HepG2 (cell line): ENCODE measurements around the gene ZSWIM5. TPM values are rescaled to one million over a fixed set of nuclear protein-coding genes. Genes with fewer than 3 reads are reported as not detected.

Experiments used
- FOXO1 ChIP-seq: sonication (generic); formaldehyde crosslinking; IDR thresholded peaks from 2 replicates; pipeline ENCODE4 v1.4.0; 2020; ENCODE audit warnings: missing genetic modification reagents
- HMGA1 ChIP-seq: sonication (generic); formaldehyde crosslinking; conservative IDR thresholded peaks from 2 replicates; pipeline ENCODE4 v1.4.0; 2020; ENCODE audit warnings: missing genetic modification reagents
- MEIS1 ChIP-seq: sonication (generic); formaldehyde crosslinking; IDR thresholded peaks from 2 replicates; pipeline ENCODE4 v1.9.0; 2021; ENCODE audit warnings: mild to moderate bottlenecking, missing genetic modification reagents, moderate library complexity, borderline replicate concordance
- MLLT10 ChIP-seq: sonication (generic); formaldehyde crosslinking; IDR thresholded peaks from 2 replicates; pipeline ENCODE4 v1.4.0; 2020; ENCODE audit warnings: missing genetic modification reagents
- MZF1 ChIP-seq: sonication (generic); formaldehyde crosslinking; IDR thresholded peaks from 2 replicates; pipeline ENCODE4 v1.8.1; 2023; ENCODE audit warnings: mild to moderate bottlenecking, missing genetic modification reagents, borderline replicate concordance
- NFE2 ChIP-seq: sonication (generic); formaldehyde crosslinking; IDR thresholded peaks from 2 replicates; pipeline ENCODE4 v1.4.0; 2020; ENCODE audit warnings: missing genetic modification reagents
- NR2F2 ChIP-seq: IDR thresholded peaks from 2 replicates; pipeline ENCODE4 v1.6.1; 2012; ENCODE audit warnings: low read depth, inconsistent platforms, borderline replicate concordance
- RCOR2 ChIP-seq: IDR thresholded peaks from 2 replicates; pipeline ENCODE4 v1.6.1; 2016; ENCODE audit warnings: missing biosample characterization, missing genetic modification reagents
- RFXAP ChIP-seq: sonication (generic); formaldehyde crosslinking; IDR thresholded peaks from 2 replicates; pipeline ENCODE4 v1.4.0; 2020; ENCODE audit warnings: missing genetic modification reagents, borderline replicate concordance
- SMAD9 ChIP-seq: sonication (generic); formaldehyde crosslinking; IDR thresholded peaks from 2 replicates; pipeline ENCODE4 v1.5.1; 2020; ENCODE audit warnings: mild to moderate bottlenecking, missing genetic modification reagents
- SPEN ChIP-seq: sonication (generic); formaldehyde crosslinking; IDR thresholded peaks from 2 replicates; pipeline ENCODE4 v1.5.1; 2020; ENCODE audit warnings: low read depth, mild to moderate bottlenecking, missing genetic modification reagents
- SSRP1 ChIP-seq: IDR thresholded peaks from 2 replicates; pipeline ENCODE4 v1.6.1; 2016; ENCODE audit warnings: control low read depth
- ZNF3 ChIP-seq: IDR thresholded peaks from 2 replicates; pipeline ENCODE4 v1.7.0; 2017; ENCODE audit warnings: inconsistent platforms
- ZNF546 ChIP-seq: sonication (generic); formaldehyde crosslinking; conservative IDR thresholded peaks from 2 replicates; pipeline ENCODE4 v1.8.1; 2023; ENCODE audit warnings: mild to moderate bottlenecking, missing genetic modification reagents
- ZNF629 ChIP-seq: sonication (generic); formaldehyde crosslinking; conservative IDR thresholded peaks from 2 replicates; pipeline ENCODE4 v1.5.0; 2020; ENCODE audit warnings: missing genetic modification reagents
- ZNF766 ChIP-seq: sonication (generic); formaldehyde crosslinking; IDR thresholded peaks from 2 replicates; pipeline ENCODE4 v1.5.0; 2020; ENCODE audit warnings: missing genetic modification reagents, borderline replicate concordance
- ZNF773 ChIP-seq: sonication (generic); formaldehyde crosslinking; IDR thresholded peaks from 2 replicates; pipeline ENCODE4 v1.4.0; 2020; ENCODE audit warnings: missing genetic modification reagents, borderline replicate concordance
- ZNF850 ChIP-seq: sonication (generic); formaldehyde crosslinking; conservative IDR thresholded peaks from 2 replicates; pipeline ENCODE4 v1.9.0; 2021; ENCODE audit warnings: mild to moderate bottlenecking, missing genetic modification reagents
- polyA plus RNA-seq, 8 experiments: library from polyadenylated mRNA; depleted of rRNA in 3 of 8; stranded (reverse) in 7 of 8; unstranded in 1 of 8; fragments of >200 nt; fragmentation: Illumina TruSeq in 4 of 8; extraction: Trizol in 4 of 8; gene quantifications; 2 replicates each; pipeline versions ENCODE4 v1.2.1 to v1.2.3, GENCODE V29; 2011 to 2016; ENCODE audit warnings: low read depth in 4 of 8, missing spikeins in 1 of 8, mixed read lengths in 1 of 8; ENCODE audit not compliant: insufficient read depth in 1 of 8
- total RNA-seq, 5 experiments: library from RNA; depleted of rRNA; stranded (reverse); fragments of >200 nt; fragmentation: Illumina TruSeq; extraction: Trizol; gene quantifications; 2 replicates each; pipeline ENCODE4 v1.2.3, GENCODE V29; 2016; ENCODE audit warnings: low read depth in 1 of 5
- TF ChIP-seq, protein P1 (sequence below): sonication (generic); formaldehyde crosslinking; IDR thresholded peaks from 2 replicates; pipeline ENCODE4 v1.8.1; 2023; ENCODE audit warnings: mild to moderate bottlenecking, missing genetic modification reagents
- TF ChIP-seq, protein P2 (sequence below): sonication (generic); formaldehyde crosslinking; IDR thresholded peaks from 2 replicates; pipeline ENCODE4 v1.8.1; 2023; ENCODE audit warnings: missing genetic modification reagents, mild to moderate bottlenecking, borderline replicate concordance
- TF ChIP-seq, protein P3 (sequence below): sonication (generic); formaldehyde crosslinking; IDR thresholded peaks from 2 replicates; pipeline ENCODE4 v1.4.0; 2020; ENCODE audit warnings: missing genetic modification reagents
- TF ChIP-seq, protein P4 (sequence below): IDR thresholded peaks from 2 replicates; pipeline ENCODE4 v1.6.1; 2016; ENCODE audit warnings: low read depth, control low read depth
- TF ChIP-seq, protein P5 (sequence below): sonication (generic); formaldehyde crosslinking; IDR thresholded peaks from 2 replicates; pipeline ENCODE4 v1.4.0; 2020; ENCODE audit warnings: mild to moderate bottlenecking, low read depth, missing genetic modification reagents
- TF ChIP-seq, protein P6 (sequence below): sonication (generic); formaldehyde crosslinking; IDR thresholded peaks from 2 replicates; pipeline ENCODE4 v1.5.1; 2020; ENCODE audit warnings: missing genetic modification reagents, mild to moderate bottlenecking, borderline replicate concordance

The ZSWIM5 gene
- total and polyA plus RNA-seq, 2 of the 13 experiments (the other 11 are each of a cell fraction or from before 2014, with no cell fraction given), result 11.0 to 20.6 TPM

- TF ChIP-seq, protein P1, sequence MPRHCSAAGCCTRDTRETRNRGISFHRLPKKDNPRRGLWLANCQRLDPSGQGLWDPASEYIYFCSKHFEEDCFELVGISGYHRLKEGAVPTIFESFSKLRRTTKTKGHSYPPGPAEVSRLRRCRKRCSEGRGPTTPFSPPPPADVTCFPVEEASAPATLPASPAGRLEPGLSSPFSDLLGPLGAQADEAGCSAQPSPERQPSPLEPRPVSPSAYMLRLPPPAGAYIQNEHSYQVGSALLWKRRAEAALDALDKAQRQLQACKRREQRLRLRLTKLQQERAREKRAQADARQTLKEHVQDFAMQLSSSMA (CRISPR knock-in tag), result no peak
- no peak for TF ChIP-seq NR2F2
- TF ChIP-seq FOXO1 (CRISPR knock-in tag), result peak; percentile 16; the same call in 1 of the 2 replicates
- TF ChIP-seq MEIS1 (CRISPR knock-in tag), result no peak
- TF ChIP-seq, protein P2, sequence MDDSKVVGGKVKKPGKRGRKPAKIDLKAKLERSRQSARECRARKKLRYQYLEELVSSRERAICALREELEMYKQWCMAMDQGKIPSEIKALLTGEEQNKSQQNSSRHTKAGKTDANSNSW, result no peak
- no peak for TF ChIP-seq HMGA1 (CRISPR knock-in tag)
- no peak for TF ChIP-seq SSRP1 (CRISPR knock-in tag)
- TF ChIP-seq ZNF766, result no peak
- TF ChIP-seq, protein P3, sequence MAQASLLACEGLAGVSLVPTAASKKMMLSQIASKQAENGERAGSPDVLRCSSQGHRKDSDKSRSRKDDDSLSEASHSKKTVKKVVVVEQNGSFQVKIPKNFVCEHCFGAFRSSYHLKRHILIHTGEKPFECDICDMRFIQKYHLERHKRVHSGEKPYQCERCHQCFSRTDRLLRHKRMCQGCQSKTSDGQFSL (CRISPR knock-in tag), result no peak
- no peak for TF ChIP-seq RCOR2 (CRISPR knock-in tag)
- TF ChIP-seq MZF1, result no peak
- no peak for TF ChIP-seq SMAD9 (CRISPR knock-in tag)
- TF ChIP-seq ZNF546 (CRISPR knock-in tag), result no peak
- no peak for TF ChIP-seq ZNF629 (CRISPR knock-in tag)
- no peak for TF ChIP-seq MLLT10 (CRISPR knock-in tag)
- TF ChIP-seq SPEN (CRISPR knock-in tag), result peak; percentile 27; the same call in 1 of the 2 replicates
- TF ChIP-seq ZNF850 (CRISPR knock-in tag), result no peak
- TF ChIP-seq, protein P4, sequence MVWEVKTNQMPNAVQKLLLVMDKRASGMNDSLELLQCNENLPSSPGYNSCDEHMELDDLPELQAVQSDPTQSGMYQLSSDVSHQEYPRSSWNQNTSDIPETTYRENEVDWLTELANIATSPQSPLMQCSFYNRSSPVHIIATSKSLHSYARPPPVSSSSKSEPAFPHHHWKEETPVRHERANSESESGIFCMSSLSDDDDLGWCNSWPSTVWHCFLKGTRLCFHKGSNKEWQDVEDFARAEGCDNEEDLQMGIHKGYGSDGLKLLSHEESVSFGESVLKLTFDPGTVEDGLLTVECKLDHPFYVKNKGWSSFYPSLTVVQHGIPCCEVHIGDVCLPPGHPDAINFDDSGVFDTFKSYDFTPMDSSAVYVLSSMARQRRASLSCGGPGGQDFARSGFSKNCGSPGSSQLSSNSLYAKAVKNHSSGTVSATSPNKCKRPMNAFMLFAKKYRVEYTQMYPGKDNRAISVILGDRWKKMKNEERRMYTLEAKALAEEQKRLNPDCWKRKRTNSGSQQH (CRISPR knock-in tag), result no peak
- TF ChIP-seq ZNF773 (CRISPR knock-in tag), result no peak
- TF ChIP-seq, protein P5, sequence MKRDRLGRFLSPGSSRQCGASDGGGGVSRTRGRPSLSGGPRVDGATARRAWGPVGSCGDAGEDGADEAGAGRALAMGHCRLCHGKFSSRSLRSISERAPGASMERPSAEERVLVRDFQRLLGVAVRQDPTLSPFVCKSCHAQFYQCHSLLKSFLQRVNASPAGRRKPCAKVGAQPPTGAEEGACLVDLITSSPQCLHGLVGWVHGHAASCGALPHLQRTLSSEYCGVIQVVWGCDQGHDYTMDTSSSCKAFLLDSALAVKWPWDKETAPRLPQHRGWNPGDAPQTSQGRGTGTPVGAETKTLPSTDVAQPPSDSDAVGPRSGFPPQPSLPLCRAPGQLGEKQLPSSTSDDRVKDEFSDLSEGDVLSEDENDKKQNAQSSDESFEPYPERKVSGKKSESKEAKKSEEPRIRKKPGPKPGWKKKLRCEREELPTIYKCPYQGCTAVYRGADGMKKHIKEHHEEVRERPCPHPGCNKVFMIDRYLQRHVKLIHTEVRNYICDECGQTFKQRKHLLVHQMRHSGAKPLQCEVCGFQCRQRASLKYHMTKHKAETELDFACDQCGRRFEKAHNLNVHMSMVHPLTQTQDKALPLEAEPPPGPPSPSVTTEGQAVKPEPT (CRISPR knock-in tag), result no peak
- TF ChIP-seq ZNF3 (CRISPR knock-in tag), result no peak
- no peak for TF ChIP-seq NFE2 (CRISPR knock-in tag)
- no peak for TF ChIP-seq RFXAP (CRISPR knock-in tag)
- TF ChIP-seq, protein P6, sequence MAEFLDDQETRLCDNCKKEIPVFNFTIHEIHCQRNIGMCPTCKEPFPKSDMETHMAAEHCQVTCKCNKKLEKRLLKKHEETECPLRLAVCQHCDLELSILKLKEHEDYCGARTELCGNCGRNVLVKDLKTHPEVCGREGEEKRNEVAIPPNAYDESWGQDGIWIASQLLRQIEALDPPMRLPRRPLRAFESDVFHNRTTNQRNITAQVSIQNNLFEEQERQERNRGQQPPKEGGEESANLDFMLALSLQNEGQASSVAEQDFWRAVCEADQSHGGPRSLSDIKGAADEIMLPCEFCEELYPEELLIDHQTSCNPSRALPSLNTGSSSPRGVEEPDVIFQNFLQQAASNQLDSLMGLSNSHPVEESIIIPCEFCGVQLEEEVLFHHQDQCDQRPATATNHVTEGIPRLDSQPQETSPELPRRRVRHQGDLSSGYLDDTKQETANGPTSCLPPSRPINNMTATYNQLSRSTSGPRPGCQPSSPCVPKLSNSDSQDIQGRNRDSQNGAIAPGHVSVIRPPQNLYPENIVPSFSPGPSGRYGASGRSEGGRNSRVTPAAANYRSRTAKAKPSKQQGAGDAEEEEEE (CRISPR knock-in tag), result no peak
Observed at GRCh38 chr1:45010855-45011811, 195.3 kb downstream of the ZSWIM5 start, which contains the start of gene HECTD3 (continued).
